GM21447 (cell line): ENCODE results near the gene CCDC183.
A peak's percentile ranks its signal among the peaks of the same experiment; 100 is the strongest.
"Not testable (repeated sequence)": the region's sequence is repeated elsewhere in the genome, so short reads cannot be mapped to it uniquely, and the experiment has no call there.

Experiments
- ATAC-seq: cut with Tn5 transposase; IDR thresholded peaks from one replicate; pipeline ENCODE4 v1.9.1; 2021; ENCODE audit not compliant: unreplicated experiment

Gene CCDC183

DNA sequence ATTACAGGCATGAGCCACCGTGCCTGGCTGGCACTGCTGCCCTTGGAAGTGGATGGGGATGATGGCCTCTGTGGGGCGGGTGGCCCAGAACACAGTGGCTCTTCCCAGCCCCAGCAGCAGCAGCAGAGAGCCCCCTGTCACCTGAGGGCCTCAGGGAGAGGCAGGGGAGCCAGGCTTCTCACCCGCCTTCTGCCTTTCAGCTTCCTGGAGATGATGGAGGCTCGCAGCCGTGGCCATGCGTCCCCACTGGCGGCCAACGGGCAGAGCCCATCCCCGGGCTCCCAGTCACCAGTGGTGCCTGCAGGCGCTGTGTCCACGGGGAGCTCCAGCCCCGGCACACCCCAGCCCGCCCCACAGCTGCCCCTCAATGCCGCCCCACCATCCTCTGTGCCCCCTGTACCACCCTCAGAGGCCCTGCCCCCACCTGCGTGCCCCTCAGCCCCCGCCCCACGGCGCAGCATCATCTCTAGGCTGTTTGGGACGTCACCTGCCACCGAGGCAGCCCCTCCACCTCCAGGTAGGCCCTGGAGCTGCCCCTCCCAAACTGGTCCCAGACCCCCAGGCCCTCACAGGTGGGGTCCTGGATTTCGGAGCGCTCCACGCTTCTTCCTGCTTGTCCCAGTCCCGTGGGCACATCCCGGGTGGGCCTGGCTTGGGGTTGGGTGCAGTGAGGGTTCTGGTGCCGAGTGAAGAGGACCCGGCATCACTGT lies 41.2 kb downstream of the CCDC183 start:
- ATAC-seq: no peak

DNA sequence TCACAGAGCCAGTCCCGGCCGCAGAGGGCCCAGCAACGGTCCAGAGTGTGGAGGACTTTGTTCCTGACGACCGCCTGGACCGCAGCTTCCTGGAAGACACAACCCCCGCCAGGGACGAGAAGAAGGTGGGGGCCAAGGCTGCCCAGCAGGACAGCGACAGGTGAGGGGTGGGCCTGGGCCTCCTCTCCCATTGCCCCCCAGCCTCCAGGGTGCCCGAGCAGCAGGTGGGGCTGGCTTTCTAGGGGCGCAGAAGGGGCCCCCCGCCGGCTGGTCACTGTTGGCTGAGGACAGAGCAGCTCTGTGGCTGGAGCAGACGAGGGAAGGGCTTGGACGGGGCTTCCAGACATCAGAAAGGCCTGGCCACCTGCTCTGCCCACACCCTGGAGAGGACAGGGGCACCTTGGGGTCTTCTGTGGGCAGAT lies 41.7 kb downstream of the CCDC183 start:
- ATAC-seq: not testable (repeated sequence)

DNA sequence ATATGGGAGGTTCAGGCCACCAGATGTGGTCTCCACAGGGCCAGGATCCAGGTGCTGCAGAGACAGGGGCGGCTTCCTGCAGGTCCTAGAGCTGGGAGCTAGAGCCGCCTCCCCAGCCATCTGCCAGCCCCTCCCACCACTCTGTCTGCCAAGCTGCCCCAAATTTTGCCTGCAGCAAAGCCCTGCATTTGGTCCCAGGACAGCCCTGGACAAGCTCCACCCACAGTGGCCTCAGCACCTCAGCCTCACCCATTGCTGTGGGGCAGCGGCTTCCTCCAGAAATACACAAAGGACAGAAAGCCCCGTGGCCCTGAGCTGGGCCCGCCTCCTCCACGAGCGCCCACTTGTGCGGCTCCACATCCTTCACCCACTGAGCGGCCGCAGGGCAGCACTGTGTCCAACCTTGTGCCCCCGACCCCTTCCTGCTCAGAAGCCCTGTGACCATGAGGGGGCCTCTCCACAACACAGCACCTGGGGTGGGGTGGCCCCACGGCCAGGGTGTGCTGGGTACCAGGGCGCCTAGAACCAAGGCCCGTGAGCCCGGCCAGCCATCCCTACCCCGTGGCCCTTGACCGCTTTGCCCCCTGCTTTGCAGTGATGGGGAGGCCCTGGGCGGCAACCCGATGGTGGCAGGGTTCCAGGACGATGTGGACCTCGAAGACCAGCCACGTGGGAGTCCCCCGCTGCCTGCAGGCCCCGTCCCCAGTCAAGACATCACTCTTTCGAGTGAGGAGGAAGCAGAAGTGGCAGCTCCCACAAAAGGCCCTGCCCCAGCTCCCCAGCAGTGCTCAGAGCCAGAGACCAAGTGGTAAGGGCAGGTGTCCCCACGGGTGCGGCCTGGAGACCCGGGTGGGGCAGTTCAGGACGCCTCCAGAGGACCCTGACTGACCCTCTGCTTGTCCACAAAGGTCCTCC lies 42.4 kb downstream of the CCDC183 start:
- no peak for ATAC-seq

DNA sequence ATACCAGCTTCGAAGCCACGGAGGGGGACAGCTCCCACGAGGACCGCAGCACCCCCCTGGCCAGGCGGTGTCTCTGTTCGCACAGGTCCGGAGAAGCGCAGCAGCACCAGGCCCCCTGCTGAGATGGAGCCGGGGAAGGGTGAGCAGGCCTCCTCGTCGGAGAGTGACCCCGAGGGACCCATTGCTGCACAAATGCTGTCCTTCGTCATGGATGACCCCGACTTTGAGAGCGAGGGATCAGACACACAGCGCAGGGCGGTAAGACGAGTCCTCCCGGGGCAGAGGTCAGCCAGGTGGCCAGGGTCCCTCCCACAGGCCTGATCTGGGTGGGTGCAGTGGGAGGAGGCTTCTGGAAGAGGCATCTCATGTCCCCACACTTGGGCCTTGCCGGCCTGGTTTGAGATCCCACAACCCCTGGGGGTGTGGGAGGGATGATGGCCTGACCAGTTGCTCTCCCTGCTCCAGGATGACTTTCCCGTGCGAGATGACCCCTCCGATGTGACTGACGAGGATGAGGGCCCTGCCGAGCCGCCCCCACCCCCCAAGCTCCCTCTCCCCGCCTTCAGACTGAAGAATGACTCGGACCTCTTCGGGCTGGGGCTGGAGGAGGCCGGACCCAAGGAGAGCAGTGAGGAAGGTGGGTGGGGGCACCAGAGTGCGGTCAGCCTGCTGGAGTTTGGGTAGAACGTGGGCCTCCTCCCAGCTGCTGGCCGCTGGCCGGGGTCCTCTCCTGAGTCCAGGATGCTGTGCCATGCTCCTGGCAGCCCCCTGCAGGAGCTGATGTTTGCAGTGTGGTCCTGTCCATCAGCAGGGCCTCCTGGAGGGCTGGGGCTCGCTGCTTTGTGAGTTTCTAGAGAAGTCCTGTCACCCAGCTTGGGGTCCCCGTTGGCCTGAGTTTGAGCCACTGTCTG lies 43.3 kb downstream of the CCDC183 start:
- ATAC-seq: no peak

DNA sequence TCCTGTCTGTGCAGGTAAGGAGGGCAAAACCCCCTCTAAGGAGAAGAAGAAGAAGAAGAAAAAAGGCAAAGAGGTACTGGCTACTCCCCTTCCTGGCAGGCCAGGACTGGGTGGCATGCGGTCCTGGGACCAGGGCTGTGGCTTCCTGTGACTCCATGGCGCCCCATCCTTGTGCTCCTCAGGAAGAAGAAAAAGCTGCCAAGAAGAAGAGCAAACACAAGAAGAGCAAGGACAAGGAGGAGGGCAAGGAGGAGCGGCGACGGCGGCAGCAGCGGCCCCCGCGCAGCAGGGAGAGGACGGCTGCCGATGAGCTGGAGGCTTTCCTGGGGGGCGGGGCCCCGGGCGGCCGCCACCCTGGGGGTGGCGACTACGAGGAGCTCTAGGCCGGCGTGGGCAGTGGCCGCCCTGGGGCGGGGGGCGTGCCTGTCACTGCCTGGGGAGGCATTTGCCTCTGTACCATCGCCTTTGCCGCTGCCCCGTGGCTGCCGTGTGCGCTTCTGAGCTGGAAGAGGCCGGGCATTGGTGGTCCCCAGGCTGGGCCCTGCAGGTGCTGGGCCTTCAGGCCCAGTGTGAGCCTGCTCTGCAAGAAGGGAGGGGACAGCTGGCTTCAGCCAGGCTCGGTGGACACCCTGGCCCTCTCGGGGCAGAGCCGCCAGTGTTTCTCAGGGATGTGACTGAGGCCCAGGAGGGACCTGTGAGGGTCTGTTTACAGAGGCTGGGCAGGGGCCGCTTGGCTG lies 44.2 kb downstream of the CCDC183 start:
- ATAC-seq: no peak

DNA sequence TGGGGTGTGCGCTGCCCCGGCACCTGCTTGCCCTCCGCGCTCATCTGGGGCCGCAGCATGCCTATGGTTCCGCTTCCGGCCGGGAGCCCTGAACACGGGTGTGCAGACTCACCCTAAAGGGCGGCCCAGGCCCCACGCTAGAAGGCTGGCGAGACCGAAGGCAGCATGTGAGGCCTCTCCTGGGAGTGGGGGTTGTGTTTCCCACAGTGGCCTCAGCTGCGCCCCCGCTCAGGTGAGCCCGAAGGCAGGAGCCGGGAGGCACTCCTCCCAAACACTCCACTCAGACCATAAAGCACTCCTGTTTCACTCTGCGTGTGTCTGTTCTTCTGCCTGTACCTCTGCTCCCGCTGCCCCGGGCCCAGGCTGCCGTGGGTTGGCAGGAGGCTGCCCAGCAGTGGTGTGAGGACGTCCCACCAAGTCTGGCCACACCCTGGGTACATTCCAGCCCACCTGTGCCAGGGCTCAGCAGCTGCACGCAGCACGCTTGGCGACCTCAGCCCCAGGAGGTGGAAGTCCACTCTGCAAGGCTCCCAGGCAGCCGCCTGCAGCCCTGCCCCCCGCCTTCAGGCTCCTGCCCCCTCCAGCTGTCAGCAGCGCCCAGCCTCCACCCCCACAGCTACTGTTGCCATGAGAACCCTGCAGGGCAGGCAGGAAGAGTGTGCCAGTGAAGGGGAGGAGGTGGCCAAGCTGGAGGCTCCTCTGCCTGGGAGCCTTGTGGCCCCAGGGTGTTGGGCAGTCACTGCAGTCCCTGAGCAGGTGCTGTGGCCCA lies 44.9 kb downstream of the CCDC183 start:
- ATAC-seq: no peak

DNA sequence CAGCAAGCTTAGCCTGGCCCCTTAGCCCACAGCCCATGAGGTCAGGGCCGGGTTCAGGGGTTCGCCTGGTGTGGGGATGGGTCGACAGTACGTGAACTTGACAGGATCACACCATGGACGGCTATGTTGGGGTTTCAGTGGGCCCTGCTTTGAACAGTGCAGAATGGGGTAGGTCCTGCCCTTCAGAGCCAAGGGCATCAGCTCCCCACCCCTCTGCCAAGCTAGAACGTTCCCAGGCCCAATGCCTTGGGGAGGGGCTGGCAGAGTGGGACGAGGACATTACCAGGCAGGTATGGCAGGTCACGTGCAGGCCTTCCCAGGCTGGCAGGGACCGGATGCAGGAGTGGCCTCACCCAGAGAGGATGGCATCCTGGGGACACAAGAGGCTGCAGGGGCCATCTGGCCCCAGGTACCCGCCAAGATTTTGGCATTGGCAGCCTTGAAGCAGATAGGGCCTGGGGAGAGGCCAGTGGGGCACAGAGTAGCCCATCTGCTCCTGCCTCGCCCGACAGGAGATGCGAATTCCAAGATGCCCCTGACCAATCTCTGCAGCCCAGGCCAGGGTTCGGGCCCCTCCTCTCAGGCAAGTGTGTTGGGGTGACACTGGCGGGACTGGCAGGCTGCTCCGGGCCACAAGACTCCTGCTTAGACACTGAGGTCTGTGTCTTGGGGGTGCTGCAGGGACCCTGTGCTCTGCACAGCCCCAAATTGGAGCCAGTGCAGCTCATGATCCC lies 45.7 kb downstream of the CCDC183 start:
- ATAC-seq: not testable (repeated sequence)

DNA sequence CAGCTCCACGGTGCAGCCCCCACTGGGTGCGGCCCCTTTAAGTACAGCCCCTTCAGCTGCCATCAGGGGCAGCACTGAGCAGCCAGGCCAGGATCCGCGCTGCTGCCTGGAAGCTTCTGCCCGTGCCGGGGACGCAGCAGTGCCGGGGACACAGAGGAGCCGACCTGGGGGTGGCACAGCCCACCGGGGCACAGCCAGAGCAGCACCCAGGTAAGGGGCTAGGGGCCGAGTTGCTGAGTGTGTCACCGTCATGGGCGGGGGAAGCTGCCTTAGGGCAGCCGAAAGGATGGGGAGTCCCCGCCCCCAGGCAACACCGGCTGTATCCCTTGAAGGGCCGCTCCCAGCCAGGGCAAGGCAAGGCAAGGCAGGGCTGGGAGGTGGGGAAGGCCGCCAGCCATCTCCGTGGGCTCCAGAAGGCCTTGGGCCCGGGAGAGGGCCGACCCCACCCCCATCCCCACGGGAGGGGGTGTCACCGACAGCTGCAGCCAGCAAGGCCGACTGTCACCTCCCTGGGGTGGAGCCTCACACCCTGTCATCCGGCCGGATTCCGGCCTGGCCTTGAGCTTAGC lies 46.3 kb downstream of the CCDC183 start, which contains the start of gene AJM1:
Gene AJM1 (plus strand): TSS at position 99 of the 569 bp plus-strand sequence. CDS start 1,937 bp downstream, outside the sequence.
- ATAC-seq: peak; percentile 79

DNA sequence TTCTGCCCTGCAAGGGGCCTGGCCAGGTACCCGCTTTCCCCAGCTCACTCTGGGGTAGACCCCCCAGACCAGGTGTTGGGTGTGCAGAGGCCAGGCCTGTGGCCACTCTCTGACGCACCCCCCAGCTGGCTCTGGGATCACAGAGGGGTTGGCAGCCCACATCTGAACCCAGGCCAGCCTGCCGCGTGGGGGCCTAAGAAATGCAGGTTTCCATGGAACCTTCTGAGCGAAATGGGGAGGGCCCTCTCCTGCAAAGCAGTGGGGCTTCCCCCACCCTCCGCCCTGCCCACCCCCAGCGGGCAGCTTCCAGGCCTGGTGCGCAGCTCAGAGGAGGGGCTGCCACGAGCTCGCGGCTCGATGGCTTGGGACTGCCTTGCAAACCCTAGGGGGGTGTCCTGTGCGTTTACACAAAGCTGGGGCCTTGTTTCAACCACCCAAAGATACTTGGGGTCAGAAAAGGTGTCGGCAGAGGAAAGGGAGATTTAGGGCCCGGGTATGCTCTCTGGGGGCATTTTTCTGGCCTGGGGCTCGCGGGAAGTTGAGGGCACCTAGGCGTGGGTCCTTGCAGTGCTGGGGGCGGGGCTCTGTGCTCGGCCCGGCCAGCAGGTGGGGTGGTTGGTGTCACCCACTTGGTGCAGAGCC lies 47.1 kb downstream of the CCDC183 start:
- not testable (repeated sequence) for ATAC-seq

DNA sequence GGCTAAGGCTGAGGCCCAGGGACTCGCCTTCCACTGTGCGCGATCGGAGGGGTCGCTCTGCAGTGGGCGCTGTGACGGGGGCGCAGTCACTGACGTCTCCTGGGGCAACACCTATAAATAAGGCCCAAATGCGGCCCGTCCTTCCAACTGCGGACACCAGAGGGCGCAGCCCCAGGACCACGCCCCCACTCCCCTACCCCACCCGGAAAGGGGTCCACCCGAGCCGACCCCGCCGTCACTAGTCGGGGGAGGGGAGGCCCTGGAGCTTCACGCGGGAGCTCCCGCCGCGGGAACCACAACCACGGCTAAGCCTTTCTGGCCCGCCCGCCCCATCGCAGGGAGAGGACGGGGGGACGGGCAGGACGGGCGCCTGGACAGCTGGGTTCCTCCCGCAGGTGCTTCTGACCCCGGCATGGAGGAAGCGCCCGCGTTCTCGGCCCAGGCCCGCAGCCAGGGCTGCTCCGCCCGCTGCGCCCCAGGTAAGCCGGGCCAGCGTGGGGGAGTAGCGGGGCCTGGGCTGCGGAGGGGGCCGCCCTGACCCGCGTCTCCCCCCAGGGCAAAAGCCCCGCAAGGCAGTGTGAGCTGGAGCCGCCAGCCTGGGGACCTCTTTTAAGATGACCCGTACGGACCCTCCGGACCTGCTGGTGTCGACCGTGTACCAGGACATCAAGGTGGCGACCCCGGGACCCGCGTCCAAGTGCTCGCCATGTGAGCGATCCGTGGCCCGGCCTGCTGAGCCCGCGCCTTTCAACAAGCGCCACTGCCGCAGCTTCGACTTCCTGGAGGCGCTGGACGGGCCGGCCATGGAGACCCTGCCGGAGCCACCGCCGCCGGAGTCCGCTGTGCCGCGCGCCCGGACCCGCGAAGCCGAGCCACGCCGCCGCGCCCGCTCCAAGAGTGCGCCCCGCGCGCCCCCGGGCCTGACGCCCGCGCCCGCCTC lies 47.9 kb downstream of the CCDC183 start:
- ATAC-seq: not testable (repeated sequence)

DNA sequence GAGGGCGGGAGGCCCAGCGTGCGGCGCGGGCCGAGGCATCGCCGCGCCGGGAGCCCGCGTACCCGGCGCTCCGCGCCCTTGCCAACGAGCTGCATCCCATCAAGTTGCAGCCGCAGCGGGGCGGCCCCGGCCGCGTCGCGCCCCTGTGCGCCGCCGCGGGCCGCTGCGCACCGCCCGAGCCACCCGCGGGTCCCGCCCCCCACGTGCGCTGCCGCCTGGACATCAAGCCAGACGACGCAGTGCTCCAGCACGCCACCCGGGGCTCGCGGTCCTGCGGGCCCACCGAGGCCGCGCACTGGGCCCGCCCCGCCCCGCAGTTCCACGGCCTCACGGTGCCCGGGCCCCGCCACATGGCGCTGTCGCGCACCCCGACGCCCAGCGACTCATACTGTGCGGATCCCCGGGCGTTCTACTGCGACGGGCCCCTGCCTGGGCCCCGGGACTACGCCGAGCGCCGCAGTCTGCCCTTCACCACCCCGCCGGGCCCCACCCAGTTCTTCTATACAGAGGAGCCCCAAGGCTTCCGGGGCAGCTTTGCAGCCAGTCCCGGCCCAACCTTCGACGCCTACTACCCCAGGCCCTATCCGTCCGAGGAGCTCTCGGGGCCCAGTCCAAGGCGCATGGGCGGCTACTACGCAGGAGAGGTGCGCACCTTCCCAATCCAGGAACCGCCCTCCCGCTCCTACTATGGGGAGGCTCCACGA lies 48.8 kb downstream of the CCDC183 start:
- ATAC-seq: no peak

DNA sequence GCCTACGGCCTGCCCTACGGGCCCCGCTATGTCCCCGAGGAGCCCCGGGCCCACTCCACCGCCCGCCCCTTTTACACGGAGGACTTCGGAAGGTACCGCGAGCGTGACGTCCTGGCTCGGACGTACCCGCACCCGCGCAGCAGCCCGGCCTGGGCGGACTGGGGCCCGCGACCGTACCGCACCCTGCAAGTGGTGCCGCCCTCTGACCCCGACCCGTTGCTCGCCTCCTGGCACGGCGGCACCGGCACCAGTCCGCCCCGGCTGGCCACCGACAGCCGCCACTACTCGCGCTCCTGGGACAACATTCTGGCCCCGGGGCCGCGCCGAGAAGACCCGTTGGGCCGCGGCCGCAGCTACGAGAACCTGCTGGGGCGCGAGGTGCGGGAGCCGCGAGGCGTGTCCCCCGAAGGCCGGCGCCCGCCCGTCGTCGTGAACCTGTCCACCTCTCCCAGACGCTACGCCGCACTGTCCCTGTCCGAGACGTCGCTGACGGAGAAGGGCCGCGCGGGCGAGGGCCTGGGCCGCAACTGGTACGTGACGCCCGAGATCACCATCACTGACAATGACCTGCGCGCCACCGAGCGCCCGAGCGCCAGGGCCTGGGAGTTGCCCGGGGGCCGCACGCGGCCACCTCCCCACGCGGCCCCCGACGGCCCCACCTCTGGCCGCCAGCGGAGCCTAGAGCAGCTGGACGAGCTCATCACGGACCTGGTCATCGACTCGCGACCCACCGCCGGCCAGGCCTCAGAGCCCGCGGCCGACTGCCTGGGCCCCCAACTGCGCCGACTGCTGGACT lies 49.5 kb downstream of the CCDC183 start:
- no peak for ATAC-seq

DNA sequence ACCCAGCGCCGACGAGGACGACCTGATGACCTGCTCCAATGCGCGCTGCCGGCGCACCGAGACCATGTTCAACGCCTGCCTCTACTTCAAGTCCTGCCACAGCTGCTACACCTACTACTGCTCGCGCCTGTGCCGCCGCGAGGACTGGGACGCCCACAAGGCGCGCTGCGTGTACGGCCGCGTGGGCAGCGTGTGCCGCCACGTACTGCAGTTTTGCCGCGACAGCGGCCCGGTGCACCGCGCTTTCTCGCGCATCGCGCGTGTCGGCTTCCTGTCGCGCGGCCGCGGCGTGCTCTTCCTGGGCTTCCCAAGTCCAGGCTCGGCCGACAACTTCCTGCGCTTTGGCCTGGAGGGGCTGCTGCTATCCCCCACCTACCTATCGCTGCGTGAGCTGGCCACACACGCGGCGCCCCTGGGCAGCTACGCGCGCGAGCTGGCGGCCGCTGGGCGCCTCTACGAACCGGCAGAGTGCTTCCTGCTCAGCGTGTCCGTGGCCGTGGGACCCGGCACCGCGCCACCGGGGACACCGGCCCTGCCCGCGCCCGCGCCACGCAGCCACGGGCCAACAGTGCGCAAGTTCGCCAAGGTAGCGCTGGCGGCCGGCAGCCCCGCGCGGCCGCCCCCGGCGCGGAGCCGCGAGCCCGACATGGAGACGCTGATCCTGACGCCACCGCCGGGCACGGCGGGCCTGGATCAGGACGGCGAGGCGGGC lies 50.4 kb downstream of the CCDC183 start:
- ATAC-seq: no peak

DNA sequence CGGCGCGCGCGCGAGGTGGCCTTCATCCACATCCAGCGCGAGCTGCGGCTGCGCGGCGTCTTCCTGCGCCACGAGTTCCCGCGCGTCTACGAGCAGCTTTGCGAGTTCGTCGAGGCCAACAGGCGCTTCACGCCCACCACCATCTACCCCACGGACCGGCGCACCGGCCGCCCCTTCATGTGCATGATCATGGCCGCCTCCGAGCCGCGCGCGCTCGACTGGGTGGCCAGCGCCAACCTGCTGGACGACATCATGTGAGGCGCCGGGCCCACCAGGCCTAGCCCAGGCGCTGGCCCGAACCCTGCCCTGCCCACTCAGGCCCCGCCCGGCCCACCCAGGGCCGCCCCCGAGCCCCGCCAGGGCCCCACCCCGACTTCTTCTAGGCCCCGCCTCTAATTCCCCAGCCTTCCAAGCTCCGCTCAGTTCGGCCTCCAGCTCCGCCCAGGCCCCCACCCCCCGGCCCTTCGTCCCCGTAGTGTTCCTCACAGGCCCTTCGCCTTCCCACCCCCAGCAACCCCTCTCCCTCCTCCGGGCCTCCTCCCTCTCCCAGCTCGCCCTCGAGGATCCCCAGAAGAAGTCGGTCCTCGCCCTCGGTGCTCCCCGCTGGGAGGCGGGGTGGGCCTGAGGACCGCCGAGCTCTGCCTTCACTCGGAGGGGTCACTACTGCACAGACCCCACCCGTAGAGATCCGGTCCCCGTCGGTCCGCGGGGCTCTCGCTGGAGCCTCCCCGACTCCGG lies 51.1 kb downstream of the CCDC183 start:
- no peak for ATAC-seq
